ENCODE measurements around the gene EME1.
"Not testable (repeated sequence)": the region's sequence is repeated elsewhere in the genome, so short reads cannot be mapped to it uniquely, and the experiment has no call there.

GRCh38 chr17:50399591-50399990, 26.6 kb downstream of the EME1 start:
- TF ChIP-seq POLR2A, CTCF (IDR thresholded peaks at IDR 0.05): not testable (repeated sequence)

All from uterus (tissue), 2 donors.